K562 (cell line): Measurements from ENCODE around the gene LEUTX. TPM values are rescaled to one million over a fixed set of nuclear protein-coding genes. Genes with fewer than 3 reads are reported as not detected.

ENCODE experiments used
- ATAC-seq: fragments of 200-7000 bp; cut with Tn5 transposase; 3 replicates; pipeline ENCODE4 v1.9.1; 2020; ENCODE audit warnings: moderate library complexity
- Bru-seq: library from RNA; stranded (reverse); fragments of 400-500 nt; gene quantifications from one replicate; lab custom pipeline; 2021; lab: Mats Ljungman, UMichigan
- BruChase-seq, 2 experiments: library from RNA; stranded (reverse); fragments of 400-500 nt; gene quantifications; one replicate each; lab custom pipeline; 2021; lab: Mats Ljungman, UMichigan
- BruUV-seq: library from RNA; stranded (reverse); fragments of 400-500 nt; replicated peaks from 2 replicates; lab custom pipeline; 2021; lab: Mats Ljungman, UMichigan
- CTCF ChIA-PET: fragments of 300-600 bp; formaldehyde crosslinking; extraction: SDS; loops from one replicate; lab custom pipeline; 2021; ENCODE audit warnings: low intra/inter-chr PET ratio; lab: Yijun Ruan, JAX
- POLR2A ChIA-PET: fragments of 300-600, 350-650 bp; sonication (Branson Sonifier 250); formaldehyde crosslinking; extraction: SDS; loops from one replicate; lab custom pipeline; 2021; ENCODE audit warnings: antibody characterized with exemption, inconsistent platforms; lab: Yijun Ruan, JAX
- DNase-seq, 4 experiments: peaks; one replicate each; pipeline versions ENCODE4 v3.0.0 to v3.0.0-alpha.2; 2011 to 2018; ENCODE audit warnings: low spot score in 3 of 4, mixed read lengths in 3 of 4; ENCODE audit errors: extremely low read depth in 1 of 4
- FAIRE-seq: peaks from 2 replicates; lab custom pipeline; 2011; peaks lifted over from hg19 to GRCh38; lab: Jason Lieb, UNC
- H2AFZ ChIP-seq: 2 replicates; pipeline ENCODE4 v1.6.0; 2011; ENCODE audit warnings: low read depth, low read length, control low read depth, inconsistent platforms
- H3K27ac ChIP-seq: fragments of 200-600 bp; 3 replicates; pipeline ENCODE4 v1.8.0; 2011; ENCODE audit warnings: low read depth, mild to moderate bottlenecking, control low read depth, inconsistent platforms, low read length, moderate library complexity, mixed read lengths; ENCODE audit errors: extremely low read depth
- H3K27me3 ChIP-seq, 2 experiments: fragments of 300-600 bp in 1 of 2; 2 replicates in 1 of 2; 3 replicates in 1 of 2; pipeline versions ENCODE4 v1.6.0 to v1.8.0; 2011; ENCODE audit warnings: inconsistent platforms in 2 of 2, low read length in 2 of 2, mild to moderate bottlenecking in 1 of 2, mixed read lengths in 1 of 2, moderate library complexity in 1 of 2; ENCODE audit not compliant: control insufficient read depth in 2 of 2, insufficient read depth in 2 of 2
- H3K36me3 ChIP-seq: fragments of 300-600 bp; 3 replicates; pipeline ENCODE4 v1.8.0; 2011; ENCODE audit warnings: mild to moderate bottlenecking, low read length, inconsistent platforms; ENCODE audit not compliant: control insufficient read depth, insufficient read depth
- H3K4me1 ChIP-seq, 2 experiments: fragments of 200-600 bp in 1 of 2; replicated peaks in 1 of 2; 2 replicates in 1 of 2; 3 replicates in 1 of 2; pipeline versions ENCODE4 v1.5.1 to v1.8.0; 2011; ENCODE audit warnings: inconsistent platforms in 2 of 2, low read length in 2 of 2, mild to moderate bottlenecking in 1 of 2, mixed read lengths in 1 of 2, moderate library complexity in 1 of 2; ENCODE audit not compliant: control insufficient read depth in 2 of 2, insufficient read depth in 2 of 2
- H3K4me2 ChIP-seq: 2 replicates; pipeline ENCODE4 v1.6.1; 2011; ENCODE audit warnings: low read length, control low read depth, inconsistent platforms, mixed read lengths; ENCODE audit not compliant: insufficient read depth
- H3K4me3 ChIP-seq: fragments of 200-600 bp; sonication (generic), shearing (Covaris generic); 2 replicates; pipeline ENCODE4 v1.5.1; 2016; ENCODE audit warnings: control low read depth, inconsistent platforms
- H3K79me2 ChIP-seq: fragments of 200-600 bp; 3 replicates; pipeline ENCODE4 v1.8.0; 2011; ENCODE audit warnings: low read length, inconsistent platforms; ENCODE audit not compliant: control insufficient read depth, insufficient read depth
- H3K9ac ChIP-seq, 2 experiments: 2 replicates each; pipeline versions ENCODE4 v1.6.0 to v1.6.1; 2011; ENCODE audit warnings: low read depth in 2 of 2, low read length in 2 of 2, control low read depth in 1 of 2, inconsistent platforms in 1 of 2, mild to moderate bottlenecking in 1 of 2, mixed read lengths in 1 of 2; ENCODE audit not compliant: insufficient read depth in 1 of 2
- H3K9me1 ChIP-seq: one replicate; pipeline ENCODE4 v1.6.0; 2011; ENCODE audit warnings: inconsistent platforms, mild to moderate bottlenecking, low read length, moderate library complexity; ENCODE audit not compliant: control insufficient read depth, insufficient read depth
- H3K9me3 ChIP-seq: replicated peaks from 2 replicates; pipeline ENCODE4 v1.5.1; 2011; ENCODE audit warnings: low read depth, low read length, inconsistent platforms; ENCODE audit not compliant: control insufficient read depth, insufficient read depth
- H4K20me1 ChIP-seq: replicated peaks from 2 replicates; pipeline ENCODE4 v1.6.1; 2011; ENCODE audit warnings: low read length, inconsistent platforms, mixed read lengths; ENCODE audit not compliant: control insufficient read depth, insufficient read depth
- CBX1 ChIP-seq: sonication (generic); IDR thresholded peaks from 2 replicates; pipeline ENCODE4 v1.6.1; 2016; ENCODE audit warnings: antibody characterized with exemption, low read depth, mild to moderate bottlenecking
- POLR3G ChIP-seq: IDR thresholded peaks from 2 replicates; pipeline ENCODE4 v1.6.1; 2011; ENCODE audit not compliant: insufficient read length, insufficient replicate concordance; ENCODE audit errors: extremely low read depth
- RNF219 ChIP-seq: fragments of 250-450 bp; sonication (Bioruptor Pico); IDR thresholded peaks from 2 replicates; pipeline ENCODE4 v1.5.0; 2022; ENCODE audit warnings: mild to moderate bottlenecking
- ZBTB7A ChIP-seq: IDR thresholded peaks from 2 replicates; pipeline ENCODE4 v1.6.1; 2011; ENCODE audit warnings: low read depth, mild to moderate bottlenecking, low read length, moderate library complexity, borderline replicate concordance; ENCODE audit not compliant: control insufficient read depth
- ZNF609 ChIP-seq: sonication (generic); formaldehyde crosslinking; IDR thresholded peaks from 2 replicates; pipeline ENCODE4 v1.8.1; 2023; ENCODE audit warnings: missing genetic modification reagents, mild to moderate bottlenecking, borderline replicate concordance
- WGBS: fragments of 100-300 bp; shearing (Covaris generic); methylation state at CpG from one replicate; pipeline ENCODE4 v1.1.6; 2016; ENCODE audit warnings: low coverage, mixed read lengths; ENCODE audit not compliant: insufficient coverage; ENCODE audit errors: missing lambda C conversion rate; 5-methylcytosine and 5-hydroxymethylcytosine counted together
- in situ Hi-C: fragments of 300-500 bp; cut with MboI; formaldehyde crosslinking; loops from 4 replicates; pipeline ENCODE4 v1.15.0; 2018; ENCODE audit warnings: inconsistent platforms, mixed read lengths
- intact Hi-C: fragments of 100-400 bp; cut with micrococcal nuclease; formaldehyde crosslinking; loops from 2 replicates; pipeline ENCODE4 v1.14.2; 2022
- long read RNA-seq, 3 experiments: library from polyadenylated mRNA in 2 of 3; library from RNA in 1 of 3; unstranded in 2 of 3; stranded (forward) in 1 of 3; transcript quantifications; one replicate each; pipeline ENCODE4 v2.0.0, GENCODE V29; 2019 to 2022
- polyA minus RNA-seq, 3 experiments: library from RNA; depleted of rRNA, polyadenylated mRNA; stranded (reverse); fragments of >200 nt; gene quantifications; 2 replicates each; pipeline ENCODE4 v1.2.3, GENCODE V29; 2011
- polyA plus RNA-seq, 8 experiments: library from polyadenylated mRNA; depleted of rRNA in 4 of 8; stranded (reverse) in 5 of 8; unstranded in 3 of 8; fragments of >200 nt; fragmentation: Nextera tagmentation in 2 of 8; fragmentation: Illumina TruSeq in 1 of 8; extraction: Ambion mirVana in 2 of 8; extraction: Trizol in 1 of 8; gene quantifications; 2 replicates each; pipeline versions ENCODE4 v1.2.1 to v1.2.3, GENCODE V29; 2011 to 2014; ENCODE audit warnings: inconsistent platforms in 1 of 8, missing spikeins in 1 of 8
- total RNA-seq, 7 experiments: library from RNA; depleted of rRNA in 6 of 7; stranded (reverse); fragments of >200 nt in 6 of 7; fragmentation: Illumina TruSeq in 2 of 7; extraction: Trizol in 2 of 7; gene quantifications; 2 replicates each; pipeline versions ENCODE4 v1.2.1 to v1.2.3, GENCODE V29; 2011 to 2021; ENCODE audit warnings: low replicate concordance in 1 of 7

LEUTX gene
- total RNA-seq (2011; cell fraction: chromatin; rRNA removed; ENCODE audit: low replicate concordance) = not detected in 2 replicates
- not detected in 2 replicates for total RNA-seq (2011; cell fraction: nucleolus; rRNA removed)
- not detected in 2 replicates for total RNA-seq (2011; cell fraction: nucleoplasm; rRNA removed)
- total RNA-seq (2014; rRNA removed) (not detected in 2 replicates), total RNA-seq (2014; rRNA removed; fragmentation: Illumina TruSeq; extraction: Trizol) (not detected in 2 replicates), total RNA-seq (2015; rRNA removed; fragmentation: Illumina TruSeq; extraction: Trizol) (not detected in 2 replicates), total RNA-seq (2021) (not detected in 2 replicates), polyA plus RNA-seq (2011; rRNA removed) (not detected in 2 replicates), polyA plus RNA-seq (2014; fragmentation: Illumina TruSeq; extraction: Trizol) (not detected in 2 replicates), polyA plus RNA-seq (2014; fragmentation: Nextera tagmentation; extraction: Ambion mirVana) (not detected), polyA plus RNA-seq (2014; rRNA removed) (not detected in 2 replicates), polyA minus RNA-seq (2011; rRNA and poly(A)+ RNA removed) (not detected in 2 replicates), Bru-seq, nascent RNA (not detected), BruChase-seq, experiment 1, labeled RNA remaining after a 2-hour chase (not detected), BruChase-seq, experiment 2, labeled RNA remaining after a 6-hour chase (not detected)
- not detected in 2 replicates for polyA plus RNA-seq (2011; cell fraction: cytosol; rRNA removed)
- not detected in 2 replicates for polyA plus RNA-seq (2011; cell fraction: nucleus; rRNA removed)
- polyA plus RNA-seq (2012) = not detected in 2 replicates
- not detected in 2 replicates for polyA minus RNA-seq (2011; cell fraction: cytosol; rRNA and poly(A)+ RNA removed)
- not detected in 2 replicates for polyA minus RNA-seq (2011; cell fraction: nucleus; rRNA and poly(A)+ RNA removed)
- long read RNA-seq, experiment 1 = 0 reads
- long read RNA-seq, experiment 2 = 0 reads
- long read RNA-seq, experiment 3 = 0 reads

GRCh38 chr19:39778763-39779162, at the start of gene LEUTX:
Gene LEUTX (plus strand): TSS chr19:39778854. CDS start chr19:39778921, 67 bp downstream.
- Histone ChIP-seq H3K79me2 (no peaks in the 10 kb centered on the region), H3K27ac (no peak within 1 kb of the TSS), H3K36me3 (no peaks in the 10 kb centered on the region), H3K4me1 (no peaks in the 10 kb centered on the region), H3K9me3 (no peaks in the 10 kb centered on the region), H2AFZ (no peak within 1 kb of the TSS), H4K20me1 (no peaks in the 10 kb centered on the region), H3K4me3 (no peak within 1 kb of the TSS), H3K9me1 (no peaks in the 10 kb centered on the region), H3K4me2 (no peak within 1 kb of the TSS), H3K27me3 (peaks cover 13 to 23% of the 10 kb centered on the region in 2 experiments)
- CTCF ChIA-PET = interaction anchor here (0.7 kb wide), 1 partner anchor 14 kb away, joined by 5 read pairs; no protein-coding TSS in a partner anchor
- ATAC-seq = no peak
- no TSS peak for BruUV-seq
- POLR2A ChIA-PET = no interaction called here
- WGBS = 0% methylated on average over 4 of the region's 4 CpGs
- FAIRE-seq = no peak
- in situ Hi-C loops = no loop called here
- TF ChIP-seq ZBTB7A = no peak
- no peak for TF ChIP-seq RNF219
- no peak for TF ChIP-seq CBX1
- no peak for TF ChIP-seq ZNF609 (CRISPR knock-in tag)
- TF ChIP-seq POLR3G = no peak
- TF ChIP-seq, all 486 proteins: peak for 0
- no peak for DNase-seq
- no peak within 1 kb of the TSS for H3K9ac ChIP-seq
- intact Hi-C loops = no loop called here
